DND-41 (cell line): ENCODE measurements around the gene APEH.

Experiments used
- EZH2 ChIP-seq: IDR thresholded peaks from 3 replicates; pipeline ENCODE4 v1.6.1; 2012; ENCODE audit warnings: borderline replicate concordance, low read depth, mild to moderate bottlenecking, moderate library complexity, low read length, inconsistent platforms; ENCODE audit not compliant: severe bottlenecking
- TF ChIP-seq, protein P1 (sequence below): IDR thresholded peaks from 2 replicates; pipeline ENCODE4 v1.5.1; 2012; ENCODE audit warnings: borderline replicate concordance, low read length, moderate library complexity, mild to moderate bottlenecking; ENCODE audit not compliant: poor library complexity, severe bottlenecking; ENCODE audit errors: extremely low read depth

DNA sequence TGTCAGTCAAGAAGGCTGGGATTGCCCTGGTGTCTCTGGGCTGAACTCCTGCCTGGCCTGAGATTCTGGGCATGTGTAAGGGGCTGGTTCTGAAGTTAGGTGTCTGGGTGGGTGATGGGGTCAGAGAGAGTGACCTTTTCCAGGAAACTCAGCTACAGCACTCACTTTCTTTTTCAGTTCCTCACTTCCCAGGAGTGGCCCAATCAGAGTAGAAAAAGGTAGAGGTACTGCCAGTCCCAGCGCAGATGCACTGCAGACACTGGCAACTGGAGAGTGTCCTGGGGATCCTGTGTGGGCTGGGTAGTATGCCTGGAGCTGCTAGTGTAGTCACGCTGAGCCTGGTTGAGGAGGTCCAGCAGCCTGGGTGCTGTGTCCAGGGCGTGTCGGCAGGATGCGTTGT lies 46.5 kb upstream of the APEH start:
- TF ChIP-seq, protein P1, sequence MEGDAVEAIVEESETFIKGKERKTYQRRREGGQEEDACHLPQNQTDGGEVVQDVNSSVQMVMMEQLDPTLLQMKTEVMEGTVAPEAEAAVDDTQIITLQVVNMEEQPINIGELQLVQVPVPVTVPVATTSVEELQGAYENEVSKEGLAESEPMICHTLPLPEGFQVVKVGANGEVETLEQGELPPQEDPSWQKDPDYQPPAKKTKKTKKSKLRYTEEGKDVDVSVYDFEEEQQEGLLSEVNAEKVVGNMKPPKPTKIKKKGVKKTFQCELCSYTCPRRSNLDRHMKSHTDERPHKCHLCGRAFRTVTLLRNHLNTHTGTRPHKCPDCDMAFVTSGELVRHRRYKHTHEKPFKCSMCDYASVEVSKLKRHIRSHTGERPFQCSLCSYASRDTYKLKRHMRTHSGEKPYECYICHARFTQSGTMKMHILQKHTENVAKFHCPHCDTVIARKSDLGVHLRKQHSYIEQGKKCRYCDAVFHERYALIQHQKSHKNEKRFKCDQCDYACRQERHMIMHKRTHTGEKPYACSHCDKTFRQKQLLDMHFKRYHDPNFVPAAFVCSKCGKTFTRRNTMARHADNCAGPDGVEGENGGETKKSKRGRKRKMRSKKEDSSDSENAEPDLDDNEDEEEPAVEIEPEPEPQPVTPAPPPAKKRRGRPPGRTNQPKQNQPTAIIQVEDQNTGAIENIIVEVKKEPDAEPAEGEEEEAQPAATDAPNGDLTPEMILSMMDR, result no peak
- no peak for TF ChIP-seq EZH2
